Ishikawa (cell line): ENCODE measurements around the gene A2M.

Experiments used
- CEBPB ChIP-seq: IDR thresholded peaks from 2 replicates; pipeline ENCODE4 v1.6.1; 2012
- CREB1 ChIP-seq: IDR thresholded peaks from 2 replicates; pipeline ENCODE4 v1.6.1; 2012; ENCODE audit warnings: low read depth
- EGR1 ChIP-seq: IDR thresholded peaks from 2 replicates; pipeline ENCODE4 v1.6.1; 2012
- EP300 ChIP-seq: IDR thresholded peaks from 2 replicates; pipeline ENCODE4 v1.6.1; 2012; ENCODE audit warnings: borderline replicate concordance
- FOXM1 ChIP-seq: IDR thresholded peaks from 2 replicates; pipeline ENCODE4 v1.6.1; 2012; ENCODE audit warnings: low read depth, borderline replicate concordance
- MAX ChIP-seq: IDR thresholded peaks from 2 replicates; pipeline ENCODE4 v1.6.1; 2012
- NFIC ChIP-seq: IDR thresholded peaks from 2 replicates; pipeline ENCODE4 v1.6.1; 2012
- RAD21 ChIP-seq: IDR thresholded peaks from 2 replicates; pipeline ENCODE4 v1.6.1; 2012; ENCODE audit warnings: low read depth
- REST ChIP-seq: IDR thresholded peaks from 2 replicates; pipeline ENCODE4 v1.6.1; 2012; ENCODE audit warnings: low read depth, mild to moderate bottlenecking
- TAF1 ChIP-seq: IDR thresholded peaks from 2 replicates; pipeline ENCODE4 v1.6.1; 2012; ENCODE audit warnings: low read depth, mild to moderate bottlenecking
- TCF12 ChIP-seq: IDR thresholded peaks from 2 replicates; pipeline ENCODE4 v1.6.1; 2012; ENCODE audit warnings: low read depth
- TEAD4 ChIP-seq: IDR thresholded peaks from 2 replicates; pipeline ENCODE4 v1.6.1; 2012
- USF1 ChIP-seq: IDR thresholded peaks from 2 replicates; pipeline ENCODE4 v1.6.1; 2012
- YY1 ChIP-seq: IDR thresholded peaks from 2 replicates; pipeline ENCODE4 v1.6.1; 2012; ENCODE audit warnings: low read depth
- ZBTB7A ChIP-seq: IDR thresholded peaks from 2 replicates; pipeline ENCODE4 v1.6.1; 2012; ENCODE audit warnings: low read depth

The A2M gene

GRCh38 chr12:9036227-9036626, 79.5 kb downstream of the A2M start:
- TF ChIP-seq YY1 (no peak), USF1 (no peak), REST (no peak), RAD21 (no peak), ZBTB7A (no peak), CEBPB (no peak), TEAD4 (no peak), CREB1 (no peak), EGR1 (no peak), EP300 (no peak), FOXM1 (no peak), MAX (no peak), TCF12 (no peak), NFIC (no peak), TAF1 (no peak)

- TF ChIP-seq EGR1: no peak
- no peak for TF ChIP-seq TCF12
- TF ChIP-seq MAX: no peak
- TF ChIP-seq RAD21: no peak
- TF ChIP-seq NFIC: no peak
- TF ChIP-seq EP300: no peak
- TF ChIP-seq CEBPB: no peak
- TF ChIP-seq FOXM1: no peak
- TF ChIP-seq REST: no peak
Observed at GRCh38 chr12:9034095-9034494, 81.6 kb downstream of the A2M start.

GRCh38 chr12:9033265-9033887, 82.3 kb downstream of the A2M start:
- TF ChIP-seq FOXM1: no peak
- TF ChIP-seq EGR1: no peak
- no peak for TF ChIP-seq EP300
- no peak for TF ChIP-seq TCF12
- no peak for TF ChIP-seq YY1
- TF ChIP-seq CREB1: no peak
- no peak for TF ChIP-seq TAF1
- TF ChIP-seq REST: no peak
- no peak for TF ChIP-seq ZBTB7A
- no peak for TF ChIP-seq RAD21
- TF ChIP-seq NFIC: no peak
- no peak for TF ChIP-seq MAX
- TF ChIP-seq TEAD4: no peak
- TF ChIP-seq CEBPB: no peak

- TF ChIP-seq CEBPB (no peak), MAX (no peak), YY1 (no peak), USF1 (no peak), TEAD4 (no peak), ZBTB7A (no peak), FOXM1 (no peak), RAD21 (no peak), REST (no peak), EP300 (no peak), TAF1 (no peak), NFIC (no peak), EGR1 (no peak), TCF12 (no peak), CREB1 (no peak)
Observed at GRCh38 chr12:9032202-9032964, 83.3 kb downstream of the A2M start.
